ENCODE data around the gene MPL.

The MPL gene

GRCh38 chr1:43317817-43318471, 19.7 kb upstream of the MPL start:
- no peak for TF ChIP-seq CTCF (IDR thresholded peaks at IDR 0.05; ENCODE audit: low read depth, low read length)

GRCh38 chr1:43318831-43319230, 18.8 kb upstream of the MPL start:
- TF ChIP-seq CTCF (IDR thresholded peaks at IDR 0.05; ENCODE audit: low read depth, low read length), result no peak
- no peak overlapping the region for H3K4me3 ChIP-seq (ENCODE audit: low read depth, low read length)

More at GRCh38 chr1:43317817-43318471, 19.7 kb upstream of the MPL start:
- H3K4me3 ChIP-seq (ENCODE audit: low read depth, low read length), result no peak overlapping the region

DNA sequence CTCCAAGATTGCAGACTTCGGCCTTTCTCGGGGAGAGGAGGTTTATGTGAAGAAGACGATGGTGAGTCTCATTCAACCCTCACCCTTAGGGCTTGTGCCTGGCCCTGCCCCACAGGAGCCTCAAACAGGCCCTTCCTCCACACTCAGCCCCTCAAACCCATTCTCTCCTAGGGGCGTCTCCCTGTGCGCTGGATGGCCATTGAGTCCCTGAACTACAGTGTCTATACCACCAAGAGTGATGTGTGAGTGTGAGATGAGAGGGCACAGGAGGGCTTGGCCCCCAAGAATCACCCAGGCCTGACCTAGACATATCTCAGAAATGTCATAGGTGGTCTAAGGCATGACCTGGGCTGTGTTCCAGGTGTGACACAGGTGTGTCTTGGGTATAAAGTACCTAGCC, 18.3 kb upstream of the MPL start:
- no peak overlapping the region for H3K4me3 ChIP-seq (ENCODE audit: low read depth, low read length)
- TF ChIP-seq CTCF (IDR thresholded peaks at IDR 0.05; ENCODE audit: low read depth, low read length), result no peak

- no peak overlapping the region for H3K4me3 ChIP-seq (ENCODE audit: low read depth, low read length)
- TF ChIP-seq CTCF (IDR thresholded peaks at IDR 0.05; ENCODE audit: low read depth, low read length), result no peak
Observed at GRCh38 chr1:43319766-43320165, 17.9 kb upstream of the MPL start.

DNA sequence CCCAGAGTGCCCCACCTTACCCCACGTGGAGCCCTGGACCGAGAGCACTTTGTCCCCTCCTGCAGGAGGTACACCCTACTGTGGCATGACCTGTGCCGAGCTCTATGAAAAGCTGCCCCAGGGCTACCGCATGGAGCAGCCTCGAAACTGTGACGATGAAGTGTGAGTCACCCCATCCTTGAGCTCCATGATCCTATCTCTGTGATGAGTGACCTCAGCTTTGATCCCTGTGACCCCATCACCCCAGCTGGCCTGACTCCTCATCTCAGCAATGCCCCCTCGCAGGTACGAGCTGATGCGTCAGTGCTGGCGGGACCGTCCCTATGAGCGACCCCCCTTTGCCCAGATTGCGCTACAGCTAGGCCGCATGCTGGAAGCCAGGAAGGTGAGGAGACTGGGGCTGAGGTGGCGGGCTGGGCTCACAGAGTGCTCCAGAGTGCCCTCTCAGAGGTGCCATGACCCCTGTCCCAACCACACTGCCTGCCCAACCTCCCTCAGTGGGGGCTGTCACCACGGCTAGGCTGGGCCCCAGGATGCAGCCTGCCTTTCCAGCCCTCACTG, 16.2 kb upstream of the MPL start:
- TF ChIP-seq CTCF (IDR thresholded peaks at IDR 0.05; ENCODE audit: low read depth, low read length), result no peak
- no peak overlapping the region for H3K4me3 ChIP-seq (ENCODE audit: low read depth, low read length)

DNA sequence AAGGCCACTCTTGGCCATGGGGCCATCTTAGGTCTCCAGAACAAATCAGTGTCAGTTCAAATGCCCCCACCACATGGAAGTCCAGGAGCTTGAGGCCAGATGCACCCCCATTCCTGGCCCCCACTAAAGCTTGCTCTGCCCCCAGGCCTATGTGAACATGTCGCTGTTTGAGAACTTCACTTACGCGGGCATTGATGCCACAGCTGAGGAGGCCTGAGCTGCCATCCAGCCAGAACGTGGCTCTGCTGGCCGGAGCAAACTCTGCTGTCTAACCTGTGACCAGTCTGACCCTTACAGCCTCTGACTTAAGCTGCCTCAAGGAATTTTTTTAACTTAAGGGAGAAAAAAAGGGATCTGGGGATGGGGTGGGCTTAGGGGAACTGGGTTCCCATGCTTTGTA, 15.1 kb upstream of the MPL start:
- H3K4me3 ChIP-seq (ENCODE audit: low read depth, low read length), result no peak overlapping the region
- no peak for TF ChIP-seq CTCF (IDR thresholded peaks at IDR 0.05; ENCODE audit: low read depth, low read length)

- TF ChIP-seq CTCF (IDR thresholded peaks at IDR 0.05; ENCODE audit: low read depth, low read length), result no peak
- H3K4me3 ChIP-seq (ENCODE audit: low read depth, low read length), result no peak overlapping the region
Observed at GRCh38 chr1:43324810-43325209, 12.8 kb upstream of the MPL start.
